ENCODE measurements around the gene VGLL4. TPM values are rescaled to one million over a fixed set of nuclear protein-coding genes. Genes with fewer than 3 reads are reported as not detected.

VGLL4 gene
- total RNA-seq, 4 donors from 2014 or later = 53.4 to 128 (median 58.2) TPM

- Histone ChIP-seq H3K36me3 (no peaks in the 10 kb centered on the region), H3K4me3 (no peak overlapping the region), H3K27ac (no peak overlapping the region), H3K9me3 (no peaks in the 10 kb centered on the region), H3K4me1 (peaks cover 0 to 29% (median 0%) of the 10 kb centered on the region in 3 donors), H3K27me3 (no peaks in the 10 kb centered on the region)
- WGBS, 2 donors (ENCODE audit: low coverage in 1 of 2) = 73 to 89% methylated on average over 4 of the region's 4 CpGs
- TF ChIP-seq POLR2AphosphoS5 (IDR thresholded peaks at IDR 0.05) = no peak
- TF ChIP-seq CTCF (IDR thresholded peaks at IDR 0.05) = no peak
- no peak for TF ChIP-seq POLR2A (IDR thresholded peaks at IDR 0.05)
- no peak for TF ChIP-seq EP300 (IDR thresholded peaks at IDR 0.05)
- ATAC-seq = no peak
These were observed 10.5 kb upstream of the VGLL4 start for GRCh38 chr3:11654166-11654565.

GRCh38 chr3:11653298-11654055, 9.8 kb upstream of the VGLL4 start:
- Histone ChIP-seq H3K4me1 (peaks cover 0 to 29% (median 0%) of the 10 kb centered on the region in 3 donors), H3K27ac (no peak overlapping the region), H3K36me3 (no peaks in the 10 kb centered on the region), H3K9me3 (no peaks in the 10 kb centered on the region), H3K4me3 (no peak overlapping the region), H3K27me3 (no peaks in the 10 kb centered on the region)
- TF ChIP-seq POLR2A (IDR thresholded peaks at IDR 0.05) (no peak), EP300 (IDR thresholded peaks at IDR 0.05) (no peak)
- no peak for ATAC-seq
- 85 to 89% methylated on average over 7 to 10 of the region's 11 CpGs for WGBS, 2 donors (ENCODE audit: low coverage in 1 of 2)

- Histone ChIP-seq H3K27me3 (no peaks in the 10 kb centered on the region), H3K9me3 (no peaks in the 10 kb centered on the region), H3K36me3 (no peaks in the 10 kb centered on the region), H3K4me1 (peaks cover 0 to 20% (median 0%) of the 10 kb centered on the region in 3 donors), H3K4me3 (no peak overlapping the region), H3K27ac (no peak overlapping the region)
- WGBS, 2 donors (ENCODE audit: low coverage in 1 of 2) = 4 to 6% methylated on average over 2 of the region's 2 CpGs
- ATAC-seq = no peak
- TF ChIP-seq CTCF (IDR thresholded peaks at IDR 0.05) (peak; percentile 50 to 66 (median 61)), POLR2AphosphoS5 (IDR thresholded peaks at IDR 0.05) (no peak)
These were observed 8.2 kb upstream of the VGLL4 start for GRCh38 chr3:11651900-11652299.

- WGBS, 2 donors (ENCODE audit: low coverage in 1 of 2) = 48 to 56% methylated on average over 4 of the region's 4 CpGs
- no peak for ATAC-seq
- Histone ChIP-seq H3K4me3 (no peak overlapping the region), H3K27ac (no peak overlapping the region), H3K36me3 (no peaks in the 10 kb centered on the region), H3K27me3 (no peaks in the 10 kb centered on the region), H3K4me1 (peaks cover 0 to 15% (median 0%) of the 10 kb centered on the region in 3 donors), H3K9me3 (no peaks in the 10 kb centered on the region)
- TF ChIP-seq POLR2A (IDR thresholded peaks at IDR 0.05) = no peak
- TF ChIP-seq POLR2AphosphoS5 (IDR thresholded peaks at IDR 0.05) = no peak
- no peak for TF ChIP-seq EP300 (IDR thresholded peaks at IDR 0.05)
- TF ChIP-seq CTCF (IDR thresholded peaks at IDR 0.05) = no peak
These were observed 7.8 kb upstream of the VGLL4 start for GRCh38 chr3:11651477-11651876.

GRCh38 chr3:11650391-11650790, 6.7 kb upstream of the VGLL4 start:
- H3K27ac ChIP-seq = no peak overlapping the region
- ATAC-seq = no peak
- peaks cover 0 to 15% (median 0%) of the 10 kb centered on the region in 3 donors for H3K4me1 ChIP-seq

More at GRCh38 chr3:11650391-11650790, 6.7 kb upstream of the VGLL4 start:
- H3K4me3 ChIP-seq = no peak overlapping the region
- WGBS, 2 donors (ENCODE audit: low coverage in 1 of 2) = 86 to 100% methylated on average over 3 of the region's 3 CpGs
- TF ChIP-seq EP300 (IDR thresholded peaks at IDR 0.05) (no peak), POLR2A (IDR thresholded peaks at IDR 0.05) (no peak), POLR2AphosphoS5 (IDR thresholded peaks at IDR 0.05) (no peak), CTCF (IDR thresholded peaks at IDR 0.05) (no peak)
- H3K9me3 ChIP-seq = no peaks in the 10 kb centered on the region
- H3K36me3 ChIP-seq = no peaks in the 10 kb centered on the region
- no peaks in the 10 kb centered on the region for H3K27me3 ChIP-seq

Data from gastroesophageal sphincter (tissue), 4 donors.